T47D (cell line): Measurements from ENCODE around the gene GDF9.

Source experiments
- DNase-seq, 2 experiments: peaks; one replicate each; pipeline versions ENCODE4 v3.0.0 to v3.0.0-alpha.2; 2011 to 2012; ENCODE audit warnings: low read depth in 1 of 2, low spot score in 1 of 2
- JUND ChIP-seq: IDR thresholded peaks from 2 replicates; pipeline ENCODE4 v1.6.1; 2012; ENCODE audit warnings: low read depth
- in situ Hi-C: cut with HindIII; loops from 2 replicates; pipeline ENCODE4 v1.10.0; 2016; ENCODE audit warnings: low sequenced_read_pairs, low pct_unique_long_range_greater_than_20kb

The GDF9 gene

GRCh38 chr5:132886064-132886823 lies 20.0 kb upstream of the GDF9 start:
- DNase-seq, result no peak
- in situ Hi-C loops, result no loop called here
- TF ChIP-seq JUND, result no peak

GRCh38 chr5:132884548-132884947 lies 18.3 kb upstream of the GDF9 start:
- TF ChIP-seq JUND, result no peak
- DNase-seq, result no peak
- in situ Hi-C loops, result no loop called here

- in situ Hi-C loops, result no loop called here
- no peak for TF ChIP-seq JUND
- peak in 1 of 2 experiments; percentile 82 for DNase-seq
These were observed 17.1 kb upstream of the GDF9 start for GRCh38 chr5:132883261-132883834.

GRCh38 chr5:132877938-132878337 lies 11.7 kb upstream of the GDF9 start:
- no peak for TF ChIP-seq JUND
- DNase-seq, result no peak
- in situ Hi-C loops, result no loop called here

- no peak for TF ChIP-seq JUND
- no peak for DNase-seq
- in situ Hi-C loops, result no loop called here
These were observed 11.2 kb upstream of the GDF9 start for GRCh38 chr5:132877466-132877865.

GRCh38 chr5:132876020-132876759 lies 9.9 kb upstream of the GDF9 start:
- in situ Hi-C loops, result no loop called here
- DNase-seq, result no peak
- TF ChIP-seq JUND, result no peak

GRCh38 chr5:132873930-132874271 lies 7.6 kb upstream of the GDF9 start:
- no peak for TF ChIP-seq JUND
- DNase-seq, result no peak
- in situ Hi-C loops, result no loop called here

- in situ Hi-C loops, result no loop called here
- TF ChIP-seq JUND, result no peak
- DNase-seq, result no peak
These were observed 7.1 kb upstream of the GDF9 start, which contains the start of gene LEAP2 for GRCh38 chr5:132873119-132873929. Gene LEAP2, plus strand, starts transcription at chr5:132873668. Its CDS starts 27 bp downstream, at chr5:132873695.

- in situ Hi-C loops, result no loop called here
- TF ChIP-seq JUND, result no peak
These were observed 6.5 kb upstream of the GDF9 start for GRCh38 chr5:132872788-132873118.

GRCh38 chr5:132871459-132872284 lies 5.4 kb upstream of the GDF9 start:
- no peak for TF ChIP-seq JUND
- in situ Hi-C loops, result no loop called here
- no peak for DNase-seq

More at GRCh38 chr5:132872788-132873118, 6.5 kb upstream of the GDF9 start:
- DNase-seq, result no peak

GRCh38 chr5:132870801-132871200 lies 4.5 kb upstream of the GDF9 start:
- in situ Hi-C loops, result no loop called here

GRCh38 chr5:132868754-132869153 lies 2.5 kb upstream of the GDF9 start:
- no peak for DNase-seq
- in situ Hi-C loops, result no loop called here

More at GRCh38 chr5:132870801-132871200, 4.5 kb upstream of the GDF9 start:
- no peak for TF ChIP-seq JUND
- no peak for DNase-seq

More at GRCh38 chr5:132868754-132869153, 2.5 kb upstream of the GDF9 start:
- TF ChIP-seq JUND, result no peak
